Activated naive CD4-positive, alpha-beta T cell treated with anti-CD3 and anti-CD28 coated beads for 36 hours (primary cell): ENCODE data around the gene RGS6. TPM values are rescaled to one million over a fixed set of nuclear protein-coding genes. Genes with fewer than 3 reads are reported as not detected.
"Not testable (repeated sequence)": the region's sequence is repeated elsewhere in the genome, so short reads cannot be mapped to it uniquely, and the experiment has no call there.

Experiments used
- CTCF ChIA-PET: fragments of 350-600 bp; sonication (Branson Sonifier 250); formaldehyde crosslinking; loops from one replicate; lab custom pipeline; 2021; ENCODE audit warnings: antibody characterized with exemption; lab: Charles Lee
- DNase-seq: peaks from one replicate; pipeline ENCODE4 v3.0.0-alpha.2; 2020
- H3K27ac Mint-ChIP-seq: one replicate; pipeline ENCODE4 v1.8.0; 2021; ENCODE audit warnings: mild to moderate bottlenecking, mixed read lengths
- H3K27me3 Mint-ChIP-seq: one replicate; pipeline ENCODE4 v1.8.0; 2021; ENCODE audit warnings: low read depth, mixed read lengths
- H3K36me3 Mint-ChIP-seq: one replicate; pipeline ENCODE4 v1.8.0; 2021; ENCODE audit warnings: low read depth, mixed read lengths
- H3K4me1 Mint-ChIP-seq: one replicate; pipeline ENCODE4 v1.8.0; 2021; ENCODE audit warnings: low read depth, mixed read lengths
- H3K4me3 Mint-ChIP-seq: one replicate; pipeline ENCODE4 v1.8.0; 2021; ENCODE audit warnings: mild to moderate bottlenecking, moderate library complexity, mixed read lengths
- H3K9me3 Mint-ChIP-seq: one replicate; pipeline ENCODE4 v1.8.0; 2021; ENCODE audit warnings: mixed read lengths
- intact Hi-C: fragments of 100-400 bp; cut with micrococcal nuclease; formaldehyde crosslinking; loops from one replicate; pipeline ENCODE4 v1.15.1; 2023
- total RNA-seq, 2 experiments: library from RNA; stranded (reverse); gene quantifications; one replicate each; pipeline ENCODE4 v1.2.3, GENCODE V29; 2021

RGS6 gene
- total RNA-seq, 2 experiments from 2014 or later = not detected

DNA sequence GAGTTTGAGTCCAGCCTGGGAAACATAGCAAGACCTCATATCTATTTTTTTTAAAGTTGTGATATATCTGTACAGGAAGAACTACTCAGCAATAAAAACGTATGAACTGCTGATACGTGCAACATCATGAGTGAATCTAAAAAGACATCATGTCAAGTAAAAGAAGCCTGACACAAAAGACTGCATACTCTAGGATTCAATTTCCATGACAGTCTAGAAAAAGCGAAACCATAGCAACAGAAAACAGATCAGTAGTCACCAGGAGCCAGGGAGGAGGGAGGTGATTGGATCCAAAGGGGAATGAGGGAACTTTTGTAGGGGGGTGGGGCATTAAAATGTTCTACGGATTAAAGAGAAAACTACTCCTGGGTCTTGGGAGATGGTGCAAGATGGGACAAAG, 8.7 kb upstream of the RGS6 start:
- Mint-ChIP-seq H3K9me3 (no peaks in the 10 kb centered on the region), H3K4me1 (no peaks in the 10 kb centered on the region), H3K36me3 (no peaks in the 10 kb centered on the region), H3K27ac (no peak overlapping the region), H3K4me3 (no peak overlapping the region), H3K27me3 (peaks cover 26% of the 10 kb centered on the region)
- DNase-seq = no peak
- CTCF ChIA-PET = no interaction called here
- intact Hi-C loops = no loop called here

DNA sequence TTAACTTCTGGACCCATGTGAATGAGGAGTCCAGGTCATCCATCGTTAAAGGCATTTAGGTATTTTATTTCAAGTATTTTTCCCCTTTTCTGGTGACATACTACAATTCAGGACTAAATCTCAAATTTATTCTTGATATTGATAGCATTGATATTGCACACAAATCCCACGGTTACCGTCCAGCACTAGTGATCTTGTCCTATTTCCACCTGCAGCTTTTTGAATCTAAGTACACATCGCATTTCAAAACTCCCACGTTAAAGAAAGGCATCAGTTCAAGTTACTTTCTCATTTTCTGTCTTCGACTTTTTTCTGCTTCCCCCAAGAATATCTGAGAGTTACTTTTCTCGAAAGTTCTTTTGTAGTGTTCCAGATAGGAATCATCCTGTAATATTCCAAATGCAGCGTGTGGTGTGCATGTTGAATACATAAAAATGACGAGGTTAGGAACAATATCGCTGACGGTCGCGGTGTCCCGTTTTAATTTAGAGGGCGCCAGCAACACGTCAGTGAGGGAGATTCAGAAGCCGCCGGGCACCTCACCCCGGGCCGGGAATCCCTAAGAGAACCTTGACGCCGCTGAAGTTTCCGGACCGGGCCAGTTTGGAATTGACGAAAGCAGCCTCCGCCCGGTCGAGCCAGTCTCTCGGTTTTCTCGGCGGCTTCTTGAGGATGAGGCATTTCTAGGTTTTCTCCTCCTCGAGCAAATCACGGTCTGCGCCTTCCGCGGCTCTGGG, 569 bp upstream of the RGS6 start:
- Mint-ChIP-seq H3K27ac (no peak overlapping the region), H3K4me3 (no peak overlapping the region), H3K36me3 (no peaks in the 10 kb centered on the region), H3K9me3 (no peaks in the 10 kb centered on the region), H3K27me3 (peaks cover 43% of the 10 kb centered on the region), H3K4me1 (peaks cover 12% of the 10 kb centered on the region)
- CTCF ChIA-PET = interaction anchor here (1.0 to 1.1 kb wide), 2 partner anchors 147 to 172 kb away, joined by 3 read pairs; no protein-coding TSS in a partner anchor
- DNase-seq = peak; percentile 28
- intact Hi-C loops = loop anchor here (5.0 to 10.0 kb wide), 2 partner anchors 363 to 491 kb away; no protein-coding TSS in a partner anchor

GRCh38 chr14:71933001-71933587, 865 bp downstream of the RGS6 start:
- DNase-seq = peak; percentile 16
- CTCF ChIA-PET = interaction anchor here (1.0 kb wide), 1 partner anchor 171 kb away, joined by 3 read pairs; no protein-coding TSS in a partner anchor

GRCh38 chr14:71938273-71938672, 6.0 kb downstream of the RGS6 start:
- CTCF ChIA-PET, H3K4me3 Mint-ChIP-seq, H3K9me3 Mint-ChIP-seq, H3K4me1 Mint-ChIP-seq, DNase-seq, H3K36me3 Mint-ChIP-seq, H3K27ac Mint-ChIP-seq: not testable (repeated sequence)
- peaks cover 21% of the 10 kb centered on the region for H3K27me3 Mint-ChIP-seq
- intact Hi-C loops = loop anchor here (10.0 kb wide), 1 partner anchor 357 kb away; no protein-coding TSS in a partner anchor

More at GRCh38 chr14:71933001-71933587, 865 bp downstream of the RGS6 start:
- peaks cover 12% of the 10 kb centered on the region for H3K4me1 Mint-ChIP-seq
- no peaks in the 10 kb centered on the region for H3K36me3 Mint-ChIP-seq
- H3K27ac Mint-ChIP-seq = no peak overlapping the region
- H3K4me3 Mint-ChIP-seq = peak overlapping the region; percentile 23
- peaks cover 43% of the 10 kb centered on the region for H3K27me3 Mint-ChIP-seq
- H3K9me3 Mint-ChIP-seq = no peaks in the 10 kb centered on the region
- intact Hi-C loops = loop anchor here (5.0 to 10.0 kb wide), 2 partner anchors 362 to 489 kb away; no protein-coding TSS in a partner anchor

DNA sequence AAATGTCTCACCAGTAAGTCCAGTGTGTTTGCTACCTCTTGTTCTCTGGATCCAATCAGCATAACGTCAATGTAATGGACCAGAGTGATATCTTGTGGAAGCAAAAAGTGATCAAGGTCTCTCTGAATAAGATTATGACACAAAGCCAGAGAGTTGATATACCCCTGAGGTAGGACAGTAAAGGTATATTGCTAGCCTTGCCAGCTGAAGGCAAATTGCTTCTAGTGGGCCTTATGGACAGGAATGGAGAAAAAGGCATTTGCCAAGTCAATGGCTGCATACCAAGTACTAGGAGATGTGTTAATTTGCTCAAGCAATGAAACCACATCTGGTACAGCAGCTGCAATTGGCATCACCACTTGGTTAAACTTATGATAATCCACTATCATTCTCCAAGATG, 7.1 kb downstream of the RGS6 start:
- H3K36me3 Mint-ChIP-seq, H3K4me3 Mint-ChIP-seq, H3K4me1 Mint-ChIP-seq, CTCF ChIA-PET, DNase-seq, H3K27ac Mint-ChIP-seq, H3K9me3 Mint-ChIP-seq: not testable (repeated sequence)
- intact Hi-C loops = loop anchor here (10.0 kb wide), 1 partner anchor 355 kb away; no protein-coding TSS in a partner anchor
- peaks cover 18% of the 10 kb centered on the region for H3K27me3 Mint-ChIP-seq

GRCh38 chr14:71940500-71940899, 8.3 kb downstream of the RGS6 start:
- DNase-seq, H3K9me3 Mint-ChIP-seq, H3K27ac Mint-ChIP-seq, H3K4me3 Mint-ChIP-seq, H3K4me1 Mint-ChIP-seq, intact Hi-C loops, CTCF ChIA-PET, H3K36me3 Mint-ChIP-seq: not testable (repeated sequence)
- H3K27me3 Mint-ChIP-seq = peaks cover 18% of the 10 kb centered on the region

- DNase-seq, H3K4me3 Mint-ChIP-seq, H3K9me3 Mint-ChIP-seq, H3K36me3 Mint-ChIP-seq, CTCF ChIA-PET, intact Hi-C loops, H3K4me1 Mint-ChIP-seq, H3K27ac Mint-ChIP-seq: not testable (repeated sequence)
- H3K27me3 Mint-ChIP-seq = peaks cover 19% of the 10 kb centered on the region
Measured at GRCh38 chr14:71941616-71942015, 9.4 kb downstream of the RGS6 start.

- no peaks in the 10 kb centered on the region for H3K36me3 Mint-ChIP-seq
- CTCF ChIA-PET = interaction anchor here (0.6 kb wide), 1 partner anchor 39 kb away, joined by 3 read pairs; no protein-coding TSS in a partner anchor
- H3K4me3 Mint-ChIP-seq = no peak overlapping the region
- H3K27me3 Mint-ChIP-seq = peaks cover 22% of the 10 kb centered on the region
- DNase-seq = no peak
- H3K27ac Mint-ChIP-seq = no peak overlapping the region
- H3K9me3 Mint-ChIP-seq = peaks cover 1% of the 10 kb centered on the region
- H3K4me1 Mint-ChIP-seq = no peaks in the 10 kb centered on the region
- intact Hi-C loops = no loop called here
Measured at GRCh38 chr14:71942904-71943694, 10.9 kb downstream of the RGS6 start.

GRCh38 chr14:71943695-71944018, 11.4 kb downstream of the RGS6 start:
- no peaks in the 10 kb centered on the region for H3K4me1 Mint-ChIP-seq
- intact Hi-C loops = no loop called here
- CTCF ChIA-PET = interaction anchor here (0.6 kb wide), 1 partner anchor 101 kb away, joined by 5 read pairs; no protein-coding TSS in a partner anchor
- DNase-seq = no peak
- no peaks in the 10 kb centered on the region for H3K36me3 Mint-ChIP-seq
- peaks cover 24% of the 10 kb centered on the region for H3K27me3 Mint-ChIP-seq
- no peak overlapping the region for H3K4me3 Mint-ChIP-seq
- H3K9me3 Mint-ChIP-seq = peaks cover 1% of the 10 kb centered on the region
- H3K27ac Mint-ChIP-seq = no peak overlapping the region

- Mint-ChIP-seq H3K4me1 (no peaks in the 10 kb centered on the region), H3K9me3 (peaks cover 2% of the 10 kb centered on the region), H3K4me3 (no peak overlapping the region), H3K27me3 (peaks cover 23% of the 10 kb centered on the region), H3K27ac (no peak overlapping the region), H3K36me3 (no peaks in the 10 kb centered on the region)
- no peak for DNase-seq
- CTCF ChIA-PET = no interaction called here
- intact Hi-C loops = no loop called here
Measured at GRCh38 chr14:71947947-71948500, 15.8 kb downstream of the RGS6 start.

DNA sequence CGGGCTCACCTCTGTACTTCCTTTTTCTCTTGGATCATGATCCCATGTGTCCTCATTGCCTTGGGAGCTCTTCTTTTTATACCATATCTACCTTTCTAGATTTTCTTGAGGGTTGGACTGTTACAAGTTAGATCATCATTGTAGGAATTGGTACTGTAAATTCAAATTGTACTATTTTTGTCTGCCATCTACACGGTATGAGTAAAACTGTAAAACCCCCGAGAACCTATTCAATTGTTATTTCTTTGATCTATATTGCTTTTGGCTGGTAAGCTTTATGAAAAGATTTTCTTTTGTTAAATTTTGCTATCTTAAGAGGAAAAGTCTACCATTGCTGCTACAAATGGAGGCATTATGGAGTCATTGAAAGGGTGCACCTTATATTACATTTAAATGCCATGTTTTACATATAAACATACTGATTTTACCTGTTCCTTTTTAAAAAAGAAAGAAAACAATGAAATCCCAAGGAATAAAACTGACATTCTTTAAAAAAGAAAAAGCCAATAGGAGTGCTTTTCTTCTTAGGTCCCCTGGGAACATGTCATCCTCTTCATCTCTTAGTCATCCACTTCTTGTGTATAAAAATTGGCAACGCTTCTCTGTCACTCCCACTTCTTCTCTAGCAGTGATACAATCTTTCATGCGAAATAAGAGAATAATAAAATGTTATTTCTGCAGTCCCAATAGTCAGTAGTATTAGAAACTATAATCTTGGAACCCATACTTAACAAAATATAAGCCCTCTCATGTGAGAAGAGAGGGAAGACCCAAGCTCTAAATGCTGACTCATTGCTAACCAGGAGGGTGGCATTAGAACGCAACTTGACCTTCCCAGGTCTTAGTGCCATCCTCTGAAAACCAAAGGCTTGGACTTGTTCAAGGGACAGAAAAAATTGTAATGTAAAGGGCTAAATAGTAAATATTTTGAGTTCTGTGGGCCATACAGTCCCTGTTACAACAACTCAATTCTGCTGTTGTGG, 20.4 kb downstream of the RGS6 start:
- Mint-ChIP-seq H3K9me3 (peaks cover 2% of the 10 kb centered on the region), H3K36me3 (no peaks in the 10 kb centered on the region), H3K4me1 (no peaks in the 10 kb centered on the region), H3K27ac (no peak overlapping the region), H3K27me3 (peaks cover 16% of the 10 kb centered on the region), H3K4me3 (no peak overlapping the region)
- CTCF ChIA-PET = no interaction called here
- no peak for DNase-seq
- intact Hi-C loops = no loop called here
